Femur (tissue), 1 donor: ENCODE data around the gene ERC2.
"Not testable (repeated sequence)": the region's sequence is repeated elsewhere in the genome, so short reads cannot be mapped to it uniquely, and the experiment has no call there.

Experiments used
- DNase-seq: peaks from one replicate; pipeline ENCODE4 v3.0.0-alpha.2; 2017

Gene ERC2

DNA sequence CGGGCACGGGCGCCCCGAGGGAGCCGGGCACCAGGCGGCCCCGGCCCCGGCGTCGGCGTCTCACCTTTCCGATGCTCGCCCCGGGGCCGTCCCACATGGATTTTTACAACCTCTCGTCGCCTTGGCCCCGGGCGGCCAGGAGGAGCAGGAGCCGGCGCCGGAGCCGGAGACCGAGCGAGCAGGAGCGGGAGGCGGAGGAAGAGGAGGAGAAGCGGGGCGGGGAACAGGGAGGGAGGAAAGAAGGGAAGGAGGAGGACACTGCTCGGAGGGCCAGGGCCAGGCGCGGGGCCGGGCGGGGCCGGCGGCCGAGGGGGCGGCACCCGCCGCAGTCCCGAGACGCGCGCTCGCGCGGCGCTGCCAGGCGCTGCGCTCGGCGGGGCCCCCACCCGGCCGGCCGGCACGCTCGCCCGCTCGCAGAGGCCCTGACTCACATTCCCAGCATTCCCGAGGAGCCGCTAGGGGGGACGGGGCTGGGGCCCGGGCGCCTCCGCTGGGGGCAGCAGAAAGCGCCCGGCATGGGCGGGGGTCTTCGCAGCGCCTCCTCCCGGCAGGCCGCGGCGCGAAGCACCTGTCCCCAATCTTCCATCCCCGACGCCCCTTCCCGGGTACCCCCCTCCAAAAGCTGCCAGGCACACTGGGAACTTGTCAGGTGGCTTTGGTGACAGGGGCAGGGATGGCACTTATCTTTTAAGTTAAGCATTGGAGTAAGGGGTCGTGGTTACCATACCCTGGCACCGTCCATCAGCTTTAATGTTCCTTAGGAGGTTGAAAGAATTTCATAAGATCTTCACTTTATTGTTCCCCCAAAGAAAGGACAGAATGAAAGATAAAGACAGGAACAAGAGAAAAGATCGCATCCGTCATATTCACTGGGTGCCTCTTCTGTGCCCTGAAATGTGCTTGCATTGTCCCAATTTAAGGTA, at the start of gene ERC2:
Gene ERC2 (minus strand): TSS at position 284 of the 923 bp plus-strand sequence.
- DNase-seq, result peak; percentile 70

GRCh38 chr3:56502738-56503137, 34.5 kb upstream of the ERC2 start:
- DNase-seq, result no peak

DNA sequence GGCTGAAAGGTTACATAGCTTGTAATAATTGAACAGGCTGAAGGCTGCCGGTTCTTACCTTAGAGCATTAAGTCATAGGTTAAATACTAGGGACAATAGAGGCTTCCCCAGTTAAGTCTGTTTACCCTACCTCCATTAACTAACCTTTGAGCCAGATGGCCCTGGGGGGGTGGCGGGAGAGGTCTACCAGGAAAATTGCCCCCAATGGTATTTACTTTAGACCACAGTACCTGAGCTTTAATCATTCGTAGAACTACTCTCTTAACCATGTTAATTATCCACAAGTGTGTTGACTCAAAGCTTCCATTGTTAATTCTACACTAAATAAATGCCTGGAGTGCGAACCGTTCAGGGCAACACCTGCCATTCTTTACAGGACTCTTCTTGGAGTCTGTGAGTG, 28.1 kb upstream of the ERC2 start:
- not testable (repeated sequence) for DNase-seq

GRCh38 chr3:56494679-56495322, 26.5 kb upstream of the ERC2 start:
- peak; percentile 88 for DNase-seq

- no peak for DNase-seq
These were observed 23.3 kb upstream of the ERC2 start for GRCh38 chr3:56491566-56491965.

- DNase-seq, result peak; percentile 49
These were observed 20.7 kb upstream of the ERC2 start for GRCh38 chr3:56488812-56489600.

GRCh38 chr3:56484525-56485032, 16.3 kb upstream of the ERC2 start:
- DNase-seq, result no peak

DNA sequence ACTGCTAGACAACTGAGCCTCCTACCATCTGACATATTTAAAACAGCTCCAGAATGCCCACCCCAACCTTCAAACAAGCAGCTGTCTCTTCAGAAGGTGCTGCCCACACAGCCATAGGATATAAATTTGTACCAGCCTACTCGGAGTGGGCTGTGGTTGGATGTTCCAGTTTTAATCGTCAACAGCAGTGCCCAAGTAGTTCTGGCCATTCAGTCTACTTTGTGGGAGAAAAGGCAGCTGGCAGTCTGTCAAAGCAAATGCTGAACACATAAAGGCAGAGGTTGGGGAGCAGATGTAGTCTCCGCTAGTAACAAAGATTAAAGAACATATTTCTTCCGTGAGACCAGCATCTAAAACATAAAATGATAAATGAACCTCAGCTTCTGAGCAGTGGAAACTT, 15.9 kb upstream of the ERC2 start:
- DNase-seq, result no peak

- DNase-seq, result no peak
These were observed 9.4 kb upstream of the ERC2 start for GRCh38 chr3:56477646-56478045.

GRCh38 chr3:56476771-56477170, 8.5 kb upstream of the ERC2 start:
- no peak for DNase-seq

DNA sequence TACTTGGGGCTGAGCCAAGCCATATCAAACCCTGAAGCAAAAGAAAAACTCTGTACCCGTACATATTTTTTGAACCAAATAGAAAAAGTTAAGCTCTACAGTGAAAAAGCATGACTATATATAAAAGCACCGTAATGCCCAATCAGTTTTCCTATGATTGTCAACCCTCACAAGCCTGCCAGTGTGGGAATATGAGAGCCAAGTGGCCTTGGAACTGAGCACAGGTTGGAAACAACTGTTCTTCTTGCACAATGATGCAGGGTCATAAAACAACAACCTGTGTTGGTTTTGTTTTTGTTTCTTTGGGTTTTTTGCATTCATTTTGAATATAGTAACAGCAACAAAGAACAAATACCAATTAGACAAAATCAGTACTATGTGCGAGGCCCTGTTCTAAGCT, 3.5 kb upstream of the ERC2 start:
- DNase-seq, result no peak

DNA sequence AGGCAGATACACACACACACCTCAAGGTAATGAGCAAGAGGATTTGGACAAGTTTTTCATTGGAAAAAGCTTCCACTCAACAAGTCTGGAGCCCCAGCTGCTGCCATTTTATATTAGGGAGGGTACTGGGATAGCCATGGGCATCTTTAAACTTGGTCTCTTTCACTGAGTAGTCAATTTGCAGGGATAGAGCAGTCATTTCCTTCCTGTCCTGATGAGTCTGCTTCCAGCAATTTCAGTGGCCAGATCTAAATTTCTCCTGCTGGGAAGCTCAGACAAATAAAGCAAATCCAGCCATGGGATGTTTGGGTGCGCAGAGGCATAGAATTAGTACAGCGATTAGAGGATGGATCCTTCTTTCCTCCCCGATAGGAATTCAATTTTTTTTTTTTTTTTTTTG, 874 bp upstream of the ERC2 start:
- DNase-seq, result no peak

GRCh38 chr3:56467801-56468183, 475 bp downstream of the ERC2 start:
- no peak for DNase-seq

DNA sequence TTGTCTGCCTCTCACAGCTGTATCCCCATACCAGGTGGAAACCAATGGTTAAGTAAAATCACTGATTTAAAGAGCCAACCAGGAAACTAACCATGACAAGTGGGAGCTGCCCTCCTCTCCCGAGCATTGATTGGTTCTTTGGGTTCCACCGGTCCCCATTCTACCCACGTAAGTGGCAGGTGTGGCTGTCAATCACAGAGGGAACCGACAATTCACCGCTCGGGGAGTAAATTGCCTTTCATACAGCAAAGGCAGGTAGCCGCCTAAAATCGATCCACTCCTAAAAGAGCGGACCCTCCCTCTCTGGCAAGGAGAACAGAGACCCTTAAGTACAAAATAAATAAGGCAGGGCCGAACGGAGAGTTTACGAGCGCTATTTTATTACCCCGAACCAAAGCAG, 1.2 kb downstream of the ERC2 start:
- peak; percentile 75 for DNase-seq

GRCh38 chr3:56459719-56460118, 8.5 kb downstream of the ERC2 start:
- no peak for DNase-seq

DNA sequence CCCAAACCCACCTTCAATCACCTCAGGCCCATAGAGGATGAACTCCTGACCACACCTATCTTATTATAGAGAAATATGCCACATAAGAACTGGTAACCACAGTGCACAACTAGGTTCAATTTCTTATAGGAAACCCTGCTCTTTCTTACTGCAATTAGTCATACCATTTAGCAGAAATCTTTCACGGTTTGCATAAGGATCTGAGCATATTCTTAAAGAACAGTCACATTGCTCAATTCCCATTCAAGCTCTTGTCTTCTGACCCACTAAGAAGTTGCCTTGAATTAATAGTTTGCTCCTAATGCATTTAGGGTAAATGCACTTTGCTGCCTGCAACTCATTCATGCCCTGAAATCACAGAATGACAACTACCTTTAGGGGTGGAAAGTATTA, 9.2 kb downstream of the ERC2 start:
- no peak for DNase-seq

- DNase-seq, result no peak
These were observed 9.7 kb downstream of the ERC2 start for GRCh38 chr3:56458496-56459103.

GRCh38 chr3:56456117-56456516, 12.2 kb downstream of the ERC2 start:
- no peak for DNase-seq

- DNase-seq, result no peak
These were observed 15.3 kb downstream of the ERC2 start for GRCh38 chr3:56453011-56453410.

GRCh38 chr3:56452085-56452484, 16.2 kb downstream of the ERC2 start:
- no peak for DNase-seq

DNA sequence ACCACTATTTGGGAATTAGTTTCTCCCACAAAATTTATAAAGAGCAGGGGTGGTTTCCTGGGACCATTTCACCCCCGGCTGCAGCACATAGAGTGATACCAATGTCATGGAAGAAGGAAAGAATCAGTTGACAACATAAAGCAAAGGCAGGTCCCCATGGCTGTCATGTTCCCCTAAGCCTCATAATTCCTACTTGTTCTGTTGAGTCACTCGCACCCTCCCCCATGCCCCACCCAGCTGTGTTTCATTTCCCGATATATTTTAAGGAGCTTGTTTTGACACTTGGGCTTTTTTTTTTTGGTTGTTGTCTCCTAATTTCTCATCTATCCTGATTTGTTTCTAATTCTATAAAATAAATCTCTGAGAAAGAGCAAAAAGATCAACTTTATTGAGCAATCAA, 24.9 kb downstream of the ERC2 start:
- DNase-seq, result no peak

- no peak for DNase-seq
These were observed 39.6 kb downstream of the ERC2 start for GRCh38 chr3:56428667-56429066.

DNA sequence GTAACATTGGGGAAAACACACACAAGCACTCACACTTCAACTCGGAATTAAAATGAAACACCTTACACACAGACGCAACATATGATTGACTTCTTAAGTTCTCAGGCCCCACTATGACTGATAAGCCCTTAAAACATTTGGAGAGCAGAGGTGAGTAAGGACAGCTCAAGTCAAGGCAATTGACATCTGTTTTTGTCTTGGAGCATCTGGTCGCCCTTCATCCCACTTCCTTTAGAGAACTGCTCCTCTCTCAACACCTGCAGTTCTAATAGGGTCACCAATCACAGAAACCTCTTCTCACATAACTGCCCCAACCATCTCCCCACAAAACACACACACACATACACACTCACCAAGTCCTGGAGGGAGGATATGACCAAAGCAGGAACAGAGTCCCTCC, 43.4 kb downstream of the ERC2 start:
- no peak for DNase-seq
